ES-I3 (cell line): Measurements from ENCODE around the gene RPUSD4.

Source experiments
- H3K36me3 ChIP-seq: 2 replicates; pipeline ENCODE4 v1.6.1; 2013; ENCODE audit warnings: mild to moderate bottlenecking, low read length, control low read depth, moderate library complexity; ENCODE audit not compliant: insufficient read depth
- H3K4me1 ChIP-seq: 2 replicates; pipeline ENCODE4 v1.6.1; 2013; ENCODE audit warnings: mild to moderate bottlenecking, control low read depth, low read length; ENCODE audit not compliant: insufficient read depth
- H3K9ac ChIP-seq: 2 replicates; pipeline ENCODE4 v1.6.1; 2013; ENCODE audit warnings: low read depth, mild to moderate bottlenecking, low read length, moderate library complexity
- H3K9me3 ChIP-seq: 2 replicates; pipeline ENCODE4 v1.6.1; 2013; ENCODE audit warnings: mild to moderate bottlenecking, low read length, moderate library complexity; ENCODE audit not compliant: control insufficient read depth, insufficient read depth

Gene RPUSD4

DNA sequence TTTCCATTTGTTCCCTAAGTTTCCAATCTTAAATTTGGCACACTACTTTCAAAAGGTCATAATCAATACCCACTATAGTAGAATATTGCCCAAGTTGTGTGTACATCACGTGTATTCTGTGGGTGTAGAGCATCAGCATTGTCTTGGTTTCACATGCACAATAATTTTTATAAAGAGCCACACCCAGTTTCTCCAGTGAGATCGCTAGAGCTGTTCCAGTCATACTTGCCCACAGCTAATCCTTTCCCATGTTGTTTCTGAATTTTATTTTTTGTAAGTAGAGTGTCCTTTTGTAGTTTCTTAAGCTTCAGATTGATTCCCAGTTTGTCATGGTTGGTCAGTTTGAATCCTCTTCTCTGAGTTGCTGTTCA, 13.8 kb upstream of the RPUSD4 start:
- no peaks in the 10 kb centered on the region for H3K4me1 ChIP-seq
- H3K9me3 ChIP-seq: peaks cover 6% of the 10 kb centered on the region
- H3K36me3 ChIP-seq: no peaks in the 10 kb centered on the region; the same call in 1 of the 2 replicates
- no peak overlapping the region for H3K9ac ChIP-seq

GRCh38 chr11:126224647-126225294, 13.3 kb upstream of the RPUSD4 start:
- H3K36me3 ChIP-seq: no peaks in the 10 kb centered on the region; the same call in 1 of the 2 replicates
- H3K9me3 ChIP-seq: peaks cover 6% of the 10 kb centered on the region
- no peaks in the 10 kb centered on the region for H3K4me1 ChIP-seq
- H3K9ac ChIP-seq: no peak overlapping the region

DNA sequence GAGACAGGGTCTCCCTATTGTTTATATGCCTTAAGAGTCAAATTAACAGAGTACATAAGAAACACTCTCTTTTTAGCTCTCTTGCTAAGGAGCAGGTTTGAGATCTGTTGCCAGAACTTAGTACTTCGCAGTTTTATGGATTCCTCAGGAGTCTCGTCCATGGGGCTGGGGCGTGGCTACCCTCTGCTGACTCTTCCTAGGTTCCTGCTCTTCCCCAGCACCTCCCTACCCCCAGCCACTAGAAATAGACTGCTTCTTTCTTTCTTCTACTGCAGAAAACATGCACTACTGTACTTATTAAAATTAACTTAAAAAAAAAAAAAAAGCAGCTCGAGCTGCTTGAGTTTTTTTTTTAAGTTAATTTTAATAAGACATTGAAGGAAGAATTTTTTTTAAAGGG, 8.1 kb upstream of the RPUSD4 start:
- Histone ChIP-seq H3K9ac (no peak overlapping the region), H3K36me3 (no peaks in the 10 kb centered on the region), H3K9me3 (no peaks in the 10 kb centered on the region), H3K4me1 (no peaks in the 10 kb centered on the region)

DNA sequence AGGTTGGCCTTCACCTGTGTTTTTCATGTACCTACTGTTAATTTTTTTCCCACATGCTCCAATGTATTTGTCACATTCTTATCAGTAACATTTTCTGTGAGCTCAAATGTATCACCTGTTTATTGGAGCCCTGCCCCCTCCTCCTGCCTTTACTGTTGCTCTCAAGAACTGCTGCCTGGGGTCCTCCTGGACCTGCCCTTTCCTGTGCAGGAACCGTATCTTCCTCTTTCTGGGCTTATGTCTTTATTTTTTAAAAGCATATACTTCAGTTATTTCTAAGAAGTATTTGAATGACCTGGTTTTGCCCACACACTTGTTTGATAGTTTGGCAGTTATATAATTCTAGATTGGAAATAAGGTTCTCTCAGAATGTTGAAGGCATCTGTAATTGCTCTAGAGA, 6.0 kb upstream of the RPUSD4 start:
- no peaks in the 10 kb centered on the region for H3K36me3 ChIP-seq
- H3K9me3 ChIP-seq: no peaks in the 10 kb centered on the region
- H3K9ac ChIP-seq: no peak overlapping the region
- H3K4me1 ChIP-seq: peaks cover 5% of the 10 kb centered on the region; the same call in 1 of the 2 replicates

DNA sequence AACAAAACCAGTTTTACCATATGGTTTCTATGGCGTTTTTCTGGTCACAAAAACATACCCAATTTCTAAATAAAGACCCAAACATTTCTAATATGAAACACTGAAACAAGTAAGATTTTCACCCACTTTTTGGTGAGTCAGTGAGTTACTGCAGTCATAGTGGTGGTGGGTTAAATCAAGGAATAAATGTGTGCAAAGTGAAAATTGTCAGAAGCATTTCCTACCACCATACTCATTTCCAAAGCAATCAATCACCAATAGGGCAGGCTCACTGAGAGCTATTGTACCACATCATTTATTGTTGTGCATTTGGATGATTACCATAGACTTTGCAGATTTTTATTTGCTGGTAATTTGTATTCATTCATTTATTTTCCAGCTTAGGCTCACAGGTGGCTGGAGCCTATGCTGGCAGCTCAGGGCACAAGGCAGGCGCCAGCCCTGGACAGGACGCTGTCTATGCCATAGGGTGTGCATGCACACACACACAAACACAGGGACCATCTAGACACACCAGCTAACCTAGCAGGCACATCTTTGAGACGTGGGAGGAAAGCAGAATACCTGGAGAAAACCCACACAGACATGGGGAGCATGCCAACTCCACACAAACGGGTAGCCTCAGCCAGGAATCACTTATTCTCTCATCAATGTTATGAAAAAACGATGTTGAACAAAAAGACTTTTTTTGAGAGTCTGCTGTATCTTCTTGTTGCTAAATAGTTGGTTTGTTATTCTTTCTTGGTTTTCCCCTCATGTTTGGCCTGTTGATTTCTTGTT, 5.3 kb upstream of the RPUSD4 start:
- Histone ChIP-seq H3K36me3 (no peaks in the 10 kb centered on the region), H3K9me3 (no peaks in the 10 kb centered on the region), H3K9ac (no peak overlapping the region), H3K4me1 (peaks cover 5% of the 10 kb centered on the region; the same call in 1 of the 2 replicates)

DNA sequence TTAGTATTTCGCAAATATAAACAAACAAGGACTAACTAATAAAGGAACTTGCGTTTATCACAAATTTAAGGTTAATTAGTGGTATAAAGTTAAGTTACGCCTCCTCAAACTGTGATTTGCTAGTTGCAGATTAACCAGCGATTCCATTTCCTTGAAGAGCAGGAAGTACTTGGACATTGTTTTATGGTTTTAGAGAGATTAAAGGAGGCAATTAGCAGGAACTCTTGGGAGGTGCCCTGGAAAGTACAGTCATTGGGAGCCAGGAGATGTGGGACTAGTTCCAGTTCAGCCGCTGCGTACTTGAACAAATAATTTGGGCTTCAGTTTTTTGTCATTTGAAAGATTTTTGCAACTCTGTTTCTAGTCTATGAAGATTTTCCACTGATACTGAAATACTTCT, 3.4 kb upstream of the RPUSD4 start:
- Histone ChIP-seq H3K4me1 (peaks cover 5% of the 10 kb centered on the region; the same call in 1 of the 2 replicates), H3K36me3 (no peaks in the 10 kb centered on the region), H3K9ac (no peak overlapping the region)

DNA sequence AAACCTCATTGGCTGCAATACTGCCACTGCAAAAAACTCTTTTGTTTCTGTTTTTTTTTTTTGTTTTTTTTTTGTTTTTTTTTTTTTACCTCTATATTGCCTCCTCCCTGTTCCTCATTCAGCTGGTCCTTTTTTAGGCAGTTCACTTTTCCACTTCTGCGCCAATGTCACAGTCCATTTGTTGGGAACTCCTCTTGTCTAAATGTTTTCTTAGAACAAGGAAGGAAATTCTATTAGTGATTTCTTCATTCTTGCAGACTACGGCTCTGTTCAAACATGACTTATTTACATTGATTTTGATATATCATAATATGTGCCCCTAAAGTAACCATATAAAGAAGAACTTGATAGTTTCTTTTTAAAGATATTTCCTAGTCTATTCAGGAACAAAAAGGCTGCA, 3.0 kb upstream of the RPUSD4 start:
- H3K9me3 ChIP-seq: no peaks in the 10 kb centered on the region
- H3K36me3 ChIP-seq: peaks cover 4% of the 10 kb centered on the region; the same call in 1 of the 2 replicates
- no peak overlapping the region for H3K9ac ChIP-seq
- H3K4me1 ChIP-seq: peaks cover 5% of the 10 kb centered on the region; the same call in 1 of the 2 replicates

More for the DNA sequence above, 3.4 kb upstream of the RPUSD4 start:
- H3K9me3 ChIP-seq: no peaks in the 10 kb centered on the region

DNA sequence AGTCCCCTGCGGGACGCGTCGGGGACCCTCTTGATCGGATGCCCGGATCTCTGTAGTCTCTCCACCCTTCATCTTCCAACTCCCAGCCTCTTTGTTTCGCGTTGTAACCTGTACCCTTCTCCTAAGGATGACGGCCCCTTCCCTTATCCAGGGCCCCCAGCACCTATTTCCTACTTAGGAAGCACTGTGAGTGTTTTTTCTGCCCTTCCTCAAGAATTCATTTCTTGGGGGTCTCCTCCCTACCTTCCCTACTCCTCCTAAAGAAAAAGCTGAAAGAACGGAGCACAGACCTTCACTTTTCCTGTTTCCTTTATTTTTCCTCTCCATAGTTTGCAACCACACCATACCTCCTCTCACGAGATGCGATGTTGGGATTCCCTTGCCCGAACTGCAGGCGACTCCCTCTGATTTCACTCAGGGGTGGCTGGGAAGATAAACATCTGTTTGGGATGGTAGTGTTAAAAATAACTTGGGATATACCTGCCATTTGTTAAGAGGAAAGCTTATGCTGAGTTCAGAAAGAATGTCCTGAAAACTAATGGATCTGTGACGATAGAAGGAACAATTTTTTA, 725 bp upstream of the RPUSD4 start:
- Histone ChIP-seq H3K9ac (peak overlapping the region; percentile 73), H3K9me3 (no peaks in the 10 kb centered on the region), H3K4me1 (peaks cover 5% of the 10 kb centered on the region; the same call in 1 of the 2 replicates), H3K36me3 (peaks cover 13% of the 10 kb centered on the region; the same call in 1 of the 2 replicates)

- Histone ChIP-seq H3K9ac (peak overlapping the region; percentile 73), H3K36me3 (peaks cover 13% of the 10 kb centered on the region; the same call in 1 of the 2 replicates), H3K4me1 (peaks cover 5% of the 10 kb centered on the region; the same call in 1 of the 2 replicates), H3K9me3 (no peaks in the 10 kb centered on the region)
These were observed 597 bp downstream of the RPUSD4 start for GRCh38 chr11:126210871-126211235.

- no peak overlapping the region for H3K9ac ChIP-seq
- no peaks in the 10 kb centered on the region; the same call in 1 of the 2 replicates for H3K4me1 ChIP-seq
- H3K9me3 ChIP-seq: no peaks in the 10 kb centered on the region
- peaks cover 23% of the 10 kb centered on the region for H3K36me3 ChIP-seq
These were observed 3.6 kb downstream of the RPUSD4 start for GRCh38 chr11:126207896-126208295.

- no peaks in the 10 kb centered on the region for H3K9me3 ChIP-seq
- no peak overlapping the region for H3K9ac ChIP-seq
- H3K4me1 ChIP-seq: no peaks in the 10 kb centered on the region
- H3K36me3 ChIP-seq: peaks cover 30% of the 10 kb centered on the region
These were observed 6.1 kb downstream of the RPUSD4 start for GRCh38 chr11:126205359-126205758.

GRCh38 chr11:126202646-126203359, 8.6 kb downstream of the RPUSD4 start:
- Histone ChIP-seq H3K9me3 (0 out of 2 replicates have a peak, but pooled peaks cover under 1% of the 10 kb centered on the region), H3K36me3 (peaks cover 24% of the 10 kb centered on the region), H3K4me1 (no peaks in the 10 kb centered on the region), H3K9ac (no peak overlapping the region)

DNA sequence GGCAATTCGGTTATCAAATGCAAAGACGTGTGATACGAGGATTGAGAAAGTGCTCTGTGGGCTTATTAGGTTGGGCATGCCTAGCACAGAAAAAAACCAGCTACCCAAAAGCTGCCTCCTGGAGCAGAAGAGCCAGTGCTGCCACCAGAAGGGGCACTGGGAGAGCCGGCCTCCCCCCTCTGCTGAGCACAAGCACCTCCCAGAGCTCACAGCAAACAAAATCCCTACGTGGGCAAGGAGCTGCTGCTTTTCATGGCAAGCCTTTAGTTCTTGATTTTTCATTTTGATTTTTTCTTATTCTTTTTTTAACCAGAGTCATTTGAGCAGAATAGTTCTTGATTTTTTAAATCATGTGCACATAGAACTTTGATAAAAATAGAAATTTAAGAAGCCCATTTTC, 12.8 kb downstream of the RPUSD4 start:
- peaks cover 22% of the 10 kb centered on the region for H3K36me3 ChIP-seq
- peaks cover 11% of the 10 kb centered on the region for H3K9me3 ChIP-seq
- no peak overlapping the region for H3K9ac ChIP-seq
- no peaks in the 10 kb centered on the region for H3K4me1 ChIP-seq

DNA sequence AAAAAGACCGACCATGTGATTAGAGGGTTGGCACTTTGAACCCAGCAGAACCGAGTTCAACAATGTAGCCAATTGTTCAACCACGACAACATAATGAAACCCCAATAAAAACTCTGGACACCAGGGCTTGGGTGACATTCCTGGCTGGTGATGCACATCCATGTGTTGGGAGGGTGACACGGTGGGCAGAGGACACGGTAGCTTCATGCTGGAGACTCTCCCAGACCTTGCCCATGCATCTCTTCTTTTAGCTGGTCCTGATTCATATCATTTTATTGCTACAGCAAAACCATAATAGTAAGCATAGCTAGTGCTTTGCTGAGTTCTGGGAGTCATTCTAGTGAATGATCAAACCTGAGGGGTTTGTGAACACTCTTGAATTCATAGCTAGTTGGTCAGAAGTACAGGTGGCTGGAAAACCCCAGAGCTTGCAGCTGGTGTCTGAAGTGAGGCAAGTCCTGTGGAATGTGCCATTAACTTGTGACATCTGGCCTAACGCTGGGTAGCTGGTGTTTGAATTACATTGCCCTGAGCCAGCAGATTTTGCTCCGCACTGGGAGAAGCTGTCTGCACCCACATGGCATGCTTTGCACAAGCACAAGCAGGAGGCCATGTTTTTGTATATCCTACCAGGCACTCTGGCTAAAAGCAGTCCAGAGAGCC, 14.0 kb downstream of the RPUSD4 start:
- Histone ChIP-seq H3K4me1 (no peaks in the 10 kb centered on the region), H3K9ac (no peak overlapping the region), H3K36me3 (peaks cover 15% of the 10 kb centered on the region), H3K9me3 (peaks cover 11% of the 10 kb centered on the region)
